ENCODE data around the gene CENPK.
A peak's percentile ranks its signal among the peaks of the same experiment; 100 is the strongest.
"Not testable (repeated sequence)": the region's sequence is repeated elsewhere in the genome, so short reads cannot be mapped to it uniquely, and the experiment has no call there.

CENPK gene

DNA sequence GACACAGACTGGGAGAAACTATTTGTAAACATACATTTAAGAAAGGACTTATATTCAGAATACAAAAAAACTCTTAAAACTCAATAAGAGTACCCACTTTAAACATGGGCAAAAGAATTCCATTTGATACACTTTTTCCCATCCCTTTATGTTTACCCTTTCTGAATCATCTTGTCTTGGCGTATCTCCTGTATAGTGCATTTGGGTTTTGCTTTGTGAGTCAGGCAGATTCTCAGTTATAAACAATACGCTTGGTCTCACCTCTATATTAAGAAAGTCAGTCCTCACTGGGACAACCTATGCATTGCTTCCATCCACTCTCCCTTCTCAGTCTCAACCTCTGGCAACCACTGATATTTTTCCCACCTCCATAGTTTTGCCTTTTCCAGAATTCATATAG is 54.0 kb downstream of the CENPK start:
- no peak for DNase-seq (ENCODE audit: low read depth)

DNA sequence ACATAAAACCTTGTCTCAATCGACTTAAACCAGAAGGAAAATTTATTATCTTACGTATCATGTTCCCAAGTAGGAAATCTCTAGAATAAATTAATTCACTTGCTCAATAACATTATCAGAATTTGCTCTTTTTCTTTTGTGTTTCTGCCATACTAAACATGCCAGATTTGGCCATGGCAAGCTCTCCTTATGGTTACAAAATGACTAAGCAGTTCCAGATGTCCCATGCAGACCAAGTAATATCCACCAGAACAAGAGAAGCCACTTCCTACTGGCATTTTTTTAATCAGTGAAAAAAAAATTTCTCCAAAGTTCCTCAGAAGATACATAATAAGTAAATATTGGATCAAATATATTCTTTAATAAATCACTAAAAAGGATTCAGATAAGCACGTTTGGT is 56.0 kb downstream of the CENPK start:
- DNase-seq (ENCODE audit: low read depth), result no peak

DNA sequence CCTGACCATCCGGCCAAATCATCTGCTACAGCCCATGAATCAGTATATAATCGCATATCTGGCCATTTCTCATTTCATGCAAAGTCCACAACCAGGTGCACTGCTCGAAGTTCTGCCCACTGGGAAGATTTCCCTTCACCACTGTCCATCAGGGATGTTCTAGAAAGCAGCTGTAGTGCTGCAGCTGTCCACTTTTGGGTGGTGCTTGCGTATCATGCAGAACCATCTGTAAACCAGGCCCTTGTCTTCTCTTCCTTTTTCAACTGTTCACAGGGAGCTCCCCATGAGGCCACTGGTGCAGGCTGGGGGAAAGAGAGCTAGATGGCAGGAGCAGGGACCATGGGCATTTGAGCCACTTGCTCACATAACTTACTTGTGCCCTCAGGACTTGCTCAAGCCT is 73.8 kb downstream of the CENPK start:
- no peak for DNase-seq (ENCODE audit: low read depth)

DNA sequence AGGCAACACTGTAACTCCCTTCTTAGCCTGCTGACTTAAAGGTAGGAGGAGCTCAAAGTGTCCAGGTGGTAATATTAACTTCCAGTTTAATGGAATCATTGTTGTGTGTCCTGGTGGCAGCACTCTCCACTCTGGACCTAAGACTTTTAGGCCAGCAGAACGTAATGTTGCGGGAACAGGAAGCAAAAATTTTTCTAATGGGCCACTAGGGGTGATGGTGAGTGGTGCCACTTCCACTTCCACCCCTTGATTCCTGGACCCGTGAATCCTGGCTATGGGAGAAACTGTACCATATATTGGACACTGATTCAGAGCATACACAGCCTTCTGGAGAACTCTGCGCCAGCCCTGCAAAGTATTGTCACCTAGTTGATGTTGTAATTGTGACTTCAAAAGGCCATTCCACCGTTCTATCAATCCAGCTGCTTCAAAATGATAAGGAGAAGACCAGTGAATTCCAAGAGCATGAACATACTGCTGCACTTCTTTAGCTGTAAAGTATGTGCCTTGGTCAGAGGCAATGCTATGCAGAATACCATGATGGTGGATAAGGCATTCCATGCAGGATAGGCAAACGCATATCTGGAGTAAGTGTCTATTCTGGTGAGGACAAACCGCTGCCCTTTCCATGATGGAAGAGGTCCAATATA is 74.8 kb downstream of the CENPK start:
- DNase-seq (ENCODE audit: low read depth), result not testable (repeated sequence)

DNA sequence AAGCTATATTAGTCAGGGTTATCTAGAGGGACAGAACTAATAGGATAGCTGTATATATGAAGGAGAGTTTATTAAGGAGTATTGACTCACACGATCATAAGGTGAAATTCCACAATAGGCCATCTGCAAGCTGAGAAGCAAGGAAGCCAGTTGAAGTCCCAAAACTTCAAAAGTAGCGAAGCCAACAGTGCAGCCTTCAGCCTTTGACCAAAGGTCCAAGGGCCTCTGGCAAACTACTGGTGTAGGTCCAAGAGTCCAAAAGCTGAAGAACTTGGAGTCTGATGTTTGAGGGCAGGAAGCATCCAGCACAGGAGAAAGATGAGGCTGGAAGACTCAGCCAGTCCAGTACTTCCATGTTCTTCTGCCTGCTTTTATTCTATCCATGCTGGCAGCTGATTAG is 76.2 kb downstream of the CENPK start:
- not testable (repeated sequence) for DNase-seq (ENCODE audit: low read depth)

DNA sequence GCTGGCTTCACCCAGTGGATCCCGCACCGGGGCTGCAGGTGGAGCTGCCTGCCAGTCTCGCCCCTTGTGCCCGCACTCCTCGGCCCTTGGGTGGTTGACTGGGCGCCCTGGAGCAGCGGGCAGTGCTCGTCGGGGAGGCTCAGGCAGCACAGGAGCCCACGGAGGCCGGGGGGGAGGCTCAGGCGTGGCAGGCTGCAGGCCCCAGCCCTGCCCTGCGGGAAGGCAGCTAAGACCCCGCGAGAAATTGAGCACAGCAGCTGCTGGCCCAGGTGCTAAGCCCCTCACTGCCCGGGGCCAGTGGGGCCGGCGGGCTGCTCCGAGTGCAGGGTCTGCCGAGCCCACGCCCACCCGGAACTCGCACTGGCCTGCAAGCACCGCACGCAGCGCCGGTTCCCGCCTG is 77.6 kb downstream of the CENPK start:
- DNase-seq (ENCODE audit: low read depth), result no peak

DNA sequence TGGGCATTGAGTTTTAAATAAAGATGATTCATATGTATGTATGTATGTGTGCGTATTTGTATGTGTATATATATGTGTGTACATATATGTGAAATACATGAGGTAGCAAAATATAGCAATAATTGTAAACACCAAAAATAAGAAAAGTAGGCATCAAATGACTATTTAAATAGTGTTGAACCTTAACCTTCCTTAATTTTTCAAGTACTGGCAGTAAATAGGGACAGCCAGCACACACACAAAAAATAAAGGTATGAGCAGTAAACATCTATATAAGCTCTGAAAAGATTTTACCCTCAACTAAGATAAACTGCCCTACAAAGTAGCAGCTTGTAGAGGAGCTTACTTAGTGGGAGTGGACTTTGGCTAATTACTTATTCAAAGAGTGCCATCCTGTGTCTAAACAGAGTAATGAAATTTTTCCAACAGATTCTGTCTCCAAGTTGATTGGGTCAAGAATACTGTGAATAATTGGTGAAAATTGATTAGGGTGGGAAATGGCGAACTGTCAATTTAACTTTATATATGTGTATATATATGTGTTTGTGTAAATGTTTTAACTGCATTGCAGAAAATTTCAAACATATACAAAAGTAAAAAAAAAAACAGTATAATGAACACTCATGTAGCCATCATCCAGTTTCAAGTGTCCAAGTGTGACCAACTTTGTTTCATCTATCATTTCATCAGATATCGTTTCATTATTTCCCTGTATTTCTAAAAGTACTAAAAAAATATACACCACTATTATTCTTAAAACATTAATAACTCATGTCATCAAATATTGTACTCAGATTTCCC is 79.2 kb downstream of the CENPK start:
- no peak for DNase-seq (ENCODE audit: low read depth)

DNA sequence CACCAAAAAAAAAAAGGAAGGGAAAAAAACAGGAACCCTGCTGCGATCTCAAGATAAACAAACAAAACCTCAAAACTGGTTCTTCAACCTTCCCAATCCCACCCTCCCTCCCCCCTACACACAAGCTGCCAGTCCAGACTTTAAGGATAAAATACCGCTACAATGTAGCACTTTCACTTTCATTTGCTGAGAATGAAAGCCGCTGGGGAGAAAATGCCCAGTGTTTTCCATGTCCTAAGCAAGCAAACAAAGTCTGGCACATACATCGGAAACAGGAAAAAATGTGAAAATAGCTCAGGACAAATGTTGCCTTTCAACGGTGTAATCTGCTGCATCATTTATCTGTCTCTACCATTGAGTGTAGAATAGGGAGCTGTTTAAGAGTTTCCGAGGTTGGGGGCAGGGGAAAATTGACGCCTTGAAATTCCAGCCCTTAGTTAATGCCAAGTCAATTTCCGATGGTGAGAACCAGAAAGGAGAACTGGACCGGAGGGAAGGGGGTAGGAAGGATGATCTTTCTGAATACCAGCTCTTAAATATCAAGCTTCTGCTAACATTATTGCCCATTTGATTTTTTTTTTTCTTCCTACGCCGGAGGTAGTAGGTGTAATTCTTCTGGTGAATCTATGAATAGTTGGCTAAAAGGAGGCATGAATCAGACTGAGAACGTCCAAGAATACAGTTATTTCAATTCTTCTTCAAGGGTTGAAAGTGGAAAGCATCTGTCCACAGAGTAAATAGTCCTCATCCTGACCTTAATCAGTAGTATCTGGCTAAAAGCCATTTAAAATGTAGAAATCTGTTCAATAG is 80.0 kb downstream of the CENPK start:
- DNase-seq (ENCODE audit: low read depth), result no peak

DNA sequence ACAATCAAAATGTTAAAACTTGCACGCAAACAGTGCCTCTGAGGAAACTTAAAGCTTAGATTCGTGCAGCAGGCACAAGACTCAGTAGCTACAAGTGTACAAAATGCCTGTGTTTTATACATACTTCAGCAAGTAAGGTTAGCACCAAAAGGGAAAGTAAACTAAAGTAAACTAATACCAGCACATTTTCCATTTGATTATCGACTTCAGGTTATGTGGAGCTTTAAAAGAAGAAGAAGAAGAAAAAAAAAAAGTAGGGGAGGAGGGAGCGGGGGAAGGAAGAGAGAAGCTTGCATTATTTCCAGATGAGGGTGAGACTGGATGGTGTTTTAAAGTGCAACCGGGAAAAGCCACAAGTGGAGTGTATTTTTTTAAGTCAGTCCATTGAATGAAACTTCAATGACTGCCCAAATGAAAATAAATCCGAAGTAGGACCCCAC is 80.7 kb downstream of the CENPK start:
- DNase-seq (ENCODE audit: low read depth), result no peak

DNA sequence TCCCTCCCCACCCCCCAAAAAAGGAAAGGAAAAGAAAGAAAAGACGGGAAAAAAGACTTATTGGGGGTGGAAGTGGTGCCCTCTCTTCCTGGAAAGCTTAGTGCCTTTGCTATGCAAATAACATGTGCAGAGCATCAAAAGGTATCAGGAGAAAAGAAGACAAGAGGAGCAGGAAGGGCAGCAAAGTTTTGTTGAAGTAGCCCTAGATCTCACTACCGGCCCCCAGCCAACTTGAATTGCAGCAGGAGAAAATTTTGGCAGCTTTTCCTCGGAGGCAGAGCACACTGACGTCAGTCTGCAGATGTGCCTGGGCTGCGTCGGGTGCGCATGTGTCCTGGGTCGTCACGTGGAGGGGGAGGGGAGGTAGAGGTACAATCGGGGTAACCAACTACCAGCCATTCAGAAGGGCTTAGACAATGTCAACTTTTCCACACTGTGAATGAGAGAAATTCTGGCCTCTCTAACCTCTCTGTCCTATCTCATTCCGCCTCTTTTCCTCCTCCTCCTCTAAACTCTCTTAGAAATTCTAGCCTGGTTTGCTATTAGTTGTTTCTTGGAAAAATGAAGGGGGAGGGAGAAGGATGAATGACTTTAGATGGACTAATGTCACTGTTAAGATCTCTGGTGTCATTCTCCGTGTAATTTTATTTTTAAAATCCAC is 81.2 kb downstream of the CENPK start, which contains the start of gene ADAMTS6:
Gene ADAMTS6 (minus strand): TSS at position 286 of the 661 bp plus-strand sequence. CDS start 8,247 bp downstream, outside the sequence.
- DNase-seq (ENCODE audit: low read depth), result peak; percentile 57

DNA sequence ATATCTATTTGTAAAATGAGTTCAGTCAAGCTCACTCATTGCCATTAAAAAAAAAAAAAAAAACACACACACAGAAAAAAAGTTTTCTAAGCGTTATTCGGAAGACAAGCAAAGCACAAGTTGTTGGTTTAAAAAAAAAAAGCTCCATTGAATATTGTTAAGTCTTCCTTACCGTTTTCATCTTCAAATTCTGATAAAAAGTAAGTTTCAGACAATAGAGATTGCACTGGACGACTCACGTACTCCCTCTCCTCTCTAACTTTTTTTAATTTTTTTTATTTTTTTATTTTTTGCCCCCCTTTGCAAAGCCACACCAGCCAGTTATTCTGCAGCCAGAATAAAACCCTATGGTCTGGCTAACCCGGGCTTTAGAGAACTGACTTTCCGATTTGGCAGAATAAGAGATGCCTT is 81.8 kb downstream of the CENPK start:
- no peak for DNase-seq (ENCODE audit: low read depth)

DNA sequence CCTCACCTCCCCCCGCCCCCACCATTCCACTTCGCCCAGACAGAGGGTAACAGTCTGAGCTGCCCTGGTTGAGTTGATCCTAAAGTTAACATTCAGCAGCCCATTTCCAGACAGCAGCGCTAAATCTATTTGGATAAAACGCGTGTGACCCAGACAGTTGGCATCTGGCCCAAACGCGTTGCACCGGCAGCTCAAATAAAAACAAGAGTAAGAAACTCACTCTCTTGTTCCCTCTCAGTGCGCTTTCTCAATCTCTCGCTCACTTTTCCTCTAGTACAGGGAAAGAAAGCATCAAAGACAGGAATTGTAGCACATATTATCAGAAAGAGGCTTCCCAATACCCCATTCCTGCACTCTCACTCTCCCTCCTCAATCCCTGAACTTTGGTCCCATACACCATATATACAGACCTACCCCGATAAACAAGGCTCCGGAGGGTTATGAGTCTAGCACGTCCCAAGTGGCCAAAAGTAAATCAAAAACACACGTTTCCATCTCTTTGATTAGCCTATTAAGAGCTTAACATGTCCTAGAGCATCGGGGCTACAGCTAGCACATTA is 82.6 kb downstream of the CENPK start:
- no peak for DNase-seq (ENCODE audit: low read depth)

DNA sequence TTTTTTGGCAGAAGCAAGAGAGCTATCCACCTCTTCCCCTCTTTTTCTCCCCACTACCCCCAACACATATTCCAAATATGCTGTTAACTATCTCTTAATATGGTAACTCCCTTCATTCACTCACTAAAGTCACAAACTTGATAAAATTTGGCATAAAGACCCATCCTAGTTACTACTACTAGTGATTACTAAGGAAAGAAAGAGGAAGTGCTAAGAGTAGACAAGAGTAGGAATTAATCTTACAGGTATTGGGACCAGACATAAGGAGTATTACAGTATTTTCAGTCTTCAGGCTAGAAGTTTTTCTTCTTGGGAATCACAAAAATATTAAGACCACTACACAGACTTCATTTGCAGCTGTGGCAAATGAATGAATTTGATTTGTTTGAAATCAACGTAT is 83.4 kb downstream of the CENPK start:
- DNase-seq (ENCODE audit: low read depth), result no peak

DNA sequence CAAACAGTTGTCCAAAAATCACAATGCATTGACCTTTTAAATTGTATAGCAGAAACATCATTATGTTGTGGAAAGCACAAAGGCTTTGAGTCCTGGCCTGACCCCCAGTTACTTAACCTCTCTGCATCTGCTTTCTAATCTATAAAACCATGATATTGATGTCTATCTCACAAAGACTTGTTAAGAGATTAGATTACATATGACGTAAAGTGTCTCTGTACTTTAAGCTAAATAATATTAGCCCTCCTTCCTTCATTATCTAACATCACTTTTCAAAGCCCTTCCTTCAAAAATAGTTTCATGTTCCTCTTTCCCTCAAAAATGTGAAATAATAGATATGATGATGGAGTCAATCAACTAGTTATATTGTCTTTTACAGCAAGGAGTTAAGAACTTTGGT is 84.6 kb downstream of the CENPK start:
- DNase-seq (ENCODE audit: low read depth), result no peak

DNA sequence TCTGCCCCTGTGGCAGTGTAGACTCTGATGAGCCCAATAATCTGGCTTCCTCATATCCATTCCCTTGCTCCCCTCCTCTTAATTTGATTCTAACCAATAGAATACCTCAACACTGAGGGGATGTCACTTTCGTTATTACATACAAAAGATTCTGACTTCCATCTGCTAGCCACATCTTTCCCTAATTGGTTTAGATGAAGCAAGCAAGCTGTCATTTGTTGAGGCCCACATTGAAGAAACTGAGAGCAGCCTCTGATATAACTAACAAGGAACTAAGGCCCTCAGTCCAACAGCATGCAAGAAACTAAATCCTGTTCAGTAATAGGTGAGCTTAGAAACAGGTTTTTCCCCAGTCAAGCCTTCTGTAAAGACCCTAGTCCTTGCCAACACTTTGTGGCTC is 87.1 kb downstream of the CENPK start:
- no peak for DNase-seq (ENCODE audit: low read depth)

DNA sequence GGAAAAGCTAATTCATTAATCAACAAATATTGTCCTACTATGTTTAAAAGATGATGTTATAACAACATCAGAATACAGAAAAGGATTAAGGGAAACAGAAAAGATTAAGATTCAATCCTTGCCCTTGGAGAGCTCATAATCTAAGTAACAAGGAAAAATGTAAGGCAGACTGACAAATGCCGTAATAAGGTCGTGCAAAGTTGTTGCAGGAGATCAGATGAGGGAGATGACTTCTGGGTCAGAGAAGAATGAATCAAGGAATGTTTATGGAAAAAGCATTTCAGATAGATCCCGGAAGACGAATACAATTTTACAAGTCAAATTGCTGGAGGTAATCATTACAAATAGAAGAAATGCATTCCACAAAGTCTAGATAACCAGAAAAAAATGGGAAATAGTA is 87.6 kb downstream of the CENPK start:
- no peak for DNase-seq (ENCODE audit: low read depth)

DNA sequence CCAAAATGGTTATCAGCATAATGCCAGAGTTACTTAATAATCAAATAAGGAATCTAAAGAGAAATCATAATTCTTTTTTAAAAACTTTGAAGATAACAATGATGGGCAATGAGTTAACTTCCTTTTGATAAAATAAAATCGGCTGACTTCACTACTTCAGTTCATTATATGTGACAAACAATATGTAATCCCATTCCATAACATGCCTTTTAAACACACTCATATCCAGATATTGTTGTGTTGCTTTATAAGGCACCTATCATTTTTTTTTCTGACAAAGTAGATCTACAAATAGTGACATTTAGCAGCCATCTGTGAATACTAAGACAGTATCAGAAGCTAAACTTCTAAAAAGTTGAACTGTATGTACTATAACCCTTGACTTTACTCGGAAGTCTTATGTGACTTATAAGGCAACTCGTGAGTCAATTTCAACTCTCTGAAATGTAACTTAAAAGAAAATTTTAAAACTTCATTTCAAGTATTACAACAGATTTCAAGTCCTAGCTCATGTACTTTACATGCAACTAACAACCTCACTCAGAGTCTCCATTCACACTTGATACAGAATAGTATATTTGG is 88.7 kb downstream of the CENPK start:
- DNase-seq (ENCODE audit: low read depth), result no peak

DNA sequence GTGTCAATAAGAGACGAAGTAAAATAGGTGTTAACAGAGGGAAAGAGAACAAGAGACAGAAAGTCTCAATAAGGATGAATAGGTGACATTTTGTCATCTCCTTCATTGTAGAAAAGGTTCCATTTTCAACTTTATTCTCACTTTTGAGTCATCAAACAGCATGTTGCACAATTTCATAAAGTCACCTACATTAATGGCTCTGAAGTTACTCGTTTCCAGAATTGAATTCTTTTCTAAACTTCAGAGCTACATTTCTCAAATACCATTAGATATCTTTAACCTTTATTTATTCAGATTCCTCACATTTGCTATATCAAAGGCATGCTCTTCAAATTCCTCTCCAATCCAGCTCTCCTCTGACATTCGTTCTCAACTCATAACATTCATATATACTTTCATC is 94.3 kb downstream of the CENPK start:
- no peak for DNase-seq (ENCODE audit: low read depth)

Measured in stimulated activated CD8-positive, alpha-beta memory T cell treated with anti-CD3 and anti-CD28 coated beads, Interleukin-15, amount 100 ng/mL, for 1 hour (primary cell).